ENCODE results near the gene DBN1. TPM values are rescaled to one million over a fixed set of nuclear protein-coding genes. Genes with fewer than 3 reads are reported as not detected.
A peak's percentile ranks its signal among the peaks of the same experiment; 100 is the strongest.

The DBN1 gene
- total RNA-seq, 6 donors from 2014 or later = 17.0 to 55.6 (median 30.1) TPM

DNA sequence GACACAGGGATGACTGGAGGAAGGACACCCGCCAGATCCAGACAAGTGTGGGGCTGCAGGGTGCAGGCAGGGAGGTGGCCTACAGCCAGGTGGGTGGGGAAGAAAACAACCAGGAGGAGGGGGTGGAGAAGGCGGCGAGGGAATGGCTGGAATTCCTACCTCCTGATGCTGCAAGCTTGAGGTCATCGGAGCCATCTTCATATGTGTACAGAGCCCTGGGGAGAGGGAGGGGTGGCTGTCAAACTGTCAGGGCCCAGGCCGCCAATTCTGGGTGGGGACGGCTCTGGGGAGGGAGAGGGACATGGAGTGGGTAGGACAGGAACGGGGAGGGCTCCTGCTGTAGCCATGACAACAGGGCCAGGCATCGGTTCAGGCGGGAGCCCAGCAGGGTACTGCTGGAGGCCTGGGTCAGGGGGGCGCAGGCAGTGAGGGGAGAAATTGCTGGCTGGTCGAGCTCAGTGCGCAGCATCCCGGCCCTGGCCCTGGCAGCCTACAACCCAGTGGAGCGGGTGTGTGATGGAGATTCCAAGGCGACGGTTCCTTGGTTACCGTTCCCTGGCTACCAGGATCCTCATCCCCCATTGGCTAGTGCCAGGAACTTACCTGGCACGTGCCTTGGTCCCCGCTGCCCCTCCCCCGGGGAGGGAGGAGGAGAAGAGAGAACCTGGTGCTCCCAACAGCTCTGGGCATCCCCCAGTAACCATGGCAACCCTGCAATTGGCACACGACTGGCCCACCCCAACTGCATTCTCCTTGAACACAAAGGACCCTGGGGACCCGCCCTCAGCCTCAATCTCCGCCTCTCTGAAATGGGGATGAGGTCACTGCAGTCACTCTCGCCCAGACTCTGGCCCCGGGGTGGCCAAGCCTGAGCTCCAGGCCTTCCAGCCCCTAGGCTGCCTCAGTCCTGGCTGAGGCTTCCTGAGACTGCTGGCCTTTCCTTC lies 4.5 kb downstream of the DBN1 start:
- Histone ChIP-seq H3K9me3 (no peaks in the 10 kb centered on the region), H3K27me3 (peaks cover 0 to 7% (median 1%) of the 10 kb centered on the region in 4 donors), H3K4me1 (peaks cover 13 to 26% (median 19%) of the 10 kb centered on the region in 4 donors), H3K27ac (no peak overlapping the region), H3K36me3 (peaks cover 0 to 24% (median 14%) of the 10 kb centered on the region in 4 donors), H3K4me3 (no peak overlapping the region)
- WGBS, 2 donors = 73 to 75% methylated on average over 22 to 23 of the region's 25 CpGs
- TF ChIP-seq POLR2A (IDR thresholded peaks at IDR 0.05) (no peak), EP300 (IDR thresholded peaks at IDR 0.05) (no peak), POLR2AphosphoS5 (IDR thresholded peaks at IDR 0.05) (no peak)
- TF ChIP-seq, protein P1, sequence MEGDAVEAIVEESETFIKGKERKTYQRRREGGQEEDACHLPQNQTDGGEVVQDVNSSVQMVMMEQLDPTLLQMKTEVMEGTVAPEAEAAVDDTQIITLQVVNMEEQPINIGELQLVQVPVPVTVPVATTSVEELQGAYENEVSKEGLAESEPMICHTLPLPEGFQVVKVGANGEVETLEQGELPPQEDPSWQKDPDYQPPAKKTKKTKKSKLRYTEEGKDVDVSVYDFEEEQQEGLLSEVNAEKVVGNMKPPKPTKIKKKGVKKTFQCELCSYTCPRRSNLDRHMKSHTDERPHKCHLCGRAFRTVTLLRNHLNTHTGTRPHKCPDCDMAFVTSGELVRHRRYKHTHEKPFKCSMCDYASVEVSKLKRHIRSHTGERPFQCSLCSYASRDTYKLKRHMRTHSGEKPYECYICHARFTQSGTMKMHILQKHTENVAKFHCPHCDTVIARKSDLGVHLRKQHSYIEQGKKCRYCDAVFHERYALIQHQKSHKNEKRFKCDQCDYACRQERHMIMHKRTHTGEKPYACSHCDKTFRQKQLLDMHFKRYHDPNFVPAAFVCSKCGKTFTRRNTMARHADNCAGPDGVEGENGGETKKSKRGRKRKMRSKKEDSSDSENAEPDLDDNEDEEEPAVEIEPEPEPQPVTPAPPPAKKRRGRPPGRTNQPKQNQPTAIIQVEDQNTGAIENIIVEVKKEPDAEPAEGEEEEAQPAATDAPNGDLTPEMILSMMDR (IDR thresholded peaks at IDR 0.05) = no peak
- no peak for DNase-seq
- peak in 1 of 2 donors; percentile 77 for ATAC-seq (ENCODE audit: low FRiP score in 2 of 2)

DNA sequence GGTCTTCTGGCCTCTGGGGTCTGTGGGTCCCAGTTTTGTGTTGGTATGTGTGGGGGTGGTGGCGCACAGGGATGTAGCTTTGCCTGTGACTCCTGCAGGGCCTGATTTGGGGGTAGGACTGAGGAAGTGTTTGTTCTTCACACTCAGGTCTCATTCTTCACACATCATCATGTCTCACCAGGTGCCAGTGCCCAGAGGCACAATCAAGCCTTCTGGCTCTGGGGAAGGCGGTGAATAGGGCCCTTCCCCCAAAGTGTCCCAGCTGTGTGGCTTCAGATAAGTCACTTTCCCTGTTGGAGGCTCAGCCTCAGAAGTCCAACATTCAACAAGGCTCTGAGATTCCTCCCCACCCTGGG lies 5.1 kb downstream of the DBN1 start:
- Histone ChIP-seq H3K27ac (no peak overlapping the region), H3K27me3 (peaks cover 0 to 7% (median 1%) of the 10 kb centered on the region in 4 donors), H3K36me3 (peaks cover 0 to 24% (median 14%) of the 10 kb centered on the region in 4 donors), H3K4me1 (peaks cover 13 to 21% (median 17%) of the 10 kb centered on the region in 4 donors), H3K9me3 (no peaks in the 10 kb centered on the region), H3K4me3 (no peak overlapping the region)
- ATAC-seq (ENCODE audit: low FRiP score in 2 of 2) (no peak), DNase-seq (no peak)
- 94% methylated on average over 2 of the region's 2 CpGs; no CpG with 5 or more reads in 1 of the 2 donors for WGBS, 2 donors
- TF ChIP-seq POLR2AphosphoS5 (IDR thresholded peaks at IDR 0.05) (no peak), POLR2A (IDR thresholded peaks at IDR 0.05) (no peak), EP300 (IDR thresholded peaks at IDR 0.05) (no peak)
- TF ChIP-seq, protein P1 (IDR thresholded peaks at IDR 0.05) = no peak

DNA sequence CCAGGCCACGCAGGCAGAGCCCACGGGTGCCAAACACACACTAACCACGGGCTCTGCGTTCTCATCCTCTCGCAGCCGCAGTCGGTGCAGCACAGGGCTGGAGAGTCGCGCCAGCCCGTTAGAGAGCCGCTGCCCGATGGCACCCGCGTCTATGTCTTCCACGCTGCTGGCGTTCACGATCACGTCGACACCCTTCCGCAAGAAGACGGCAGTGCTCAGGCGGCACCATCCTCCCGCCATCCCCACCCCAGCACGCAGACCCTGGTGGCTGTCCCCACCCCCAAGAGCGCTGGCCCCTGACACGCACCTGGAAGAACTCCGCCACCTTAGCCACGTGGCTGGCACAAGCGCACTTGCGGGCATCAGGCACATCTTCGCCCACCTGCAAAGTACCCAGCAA lies 6.0 kb downstream of the DBN1 start:
- H3K4me3 ChIP-seq = no peak overlapping the region
- H3K4me1 ChIP-seq = peaks cover 9 to 21% (median 14%) of the 10 kb centered on the region in 4 donors
- TF ChIP-seq POLR2AphosphoS5 (IDR thresholded peaks at IDR 0.05) = no peak
- H3K9me3 ChIP-seq = no peaks in the 10 kb centered on the region
- no peak overlapping the region for H3K27ac ChIP-seq
- DNase-seq (peak in 1 of 2 donors; percentile 69), ATAC-seq (ENCODE audit: low FRiP score in 2 of 2) (no peak)
- 97% methylated on average over 24 to 31 of the region's 31 CpGs for WGBS, 2 donors
- peaks cover 0 to 24% (median 14%) of the 10 kb centered on the region in 4 donors for H3K36me3 ChIP-seq
- peaks cover 0 to 2% (median 0%) of the 10 kb centered on the region in 4 donors for H3K27me3 ChIP-seq

DNA sequence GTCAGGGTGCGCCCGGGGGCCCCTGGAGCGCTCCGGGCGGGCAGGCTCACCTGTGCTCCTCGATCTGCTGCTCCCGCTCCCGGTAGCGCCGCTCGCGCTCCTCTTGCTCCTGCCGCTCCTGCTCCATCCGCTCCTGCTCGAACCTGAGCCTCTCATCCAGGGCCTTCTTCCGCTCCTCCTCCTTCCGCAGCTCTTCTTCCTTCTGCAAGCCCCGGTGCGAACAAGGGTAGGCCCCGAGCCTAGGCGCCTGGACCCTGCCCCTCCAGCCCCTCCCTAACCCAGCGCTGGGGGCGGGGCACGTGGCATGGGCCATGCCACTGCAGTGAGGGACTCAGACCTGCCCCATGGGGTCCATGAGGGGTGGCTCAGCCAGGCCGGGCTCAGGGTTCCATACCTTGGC lies 6.6 kb downstream of the DBN1 start:
- WGBS, 2 donors = 85 to 97% methylated on average over 25 of the region's 25 CpGs
- peaks cover 0 to 24% (median 14%) of the 10 kb centered on the region in 4 donors for H3K36me3 ChIP-seq
- TF ChIP-seq, protein P1 (IDR thresholded peaks at IDR 0.05) = no peak
- TF ChIP-seq POLR2A (IDR thresholded peaks at IDR 0.05) = no peak
- no peak for TF ChIP-seq EP300 (IDR thresholded peaks at IDR 0.05)
- TF ChIP-seq POLR2AphosphoS5 (IDR thresholded peaks at IDR 0.05) = no peak
- DNase-seq = peak in 1 of 2 donors; percentile 79
- no peaks in the 10 kb centered on the region for H3K27me3 ChIP-seq
- H3K4me3 ChIP-seq = no peak overlapping the region
- peaks cover 8 to 21% (median 12%) of the 10 kb centered on the region in 4 donors for H3K4me1 ChIP-seq
- ATAC-seq (ENCODE audit: low FRiP score in 2 of 2) = no peak
- no peaks in the 10 kb centered on the region for H3K9me3 ChIP-seq
- H3K27ac ChIP-seq = no peak overlapping the region

DNA sequence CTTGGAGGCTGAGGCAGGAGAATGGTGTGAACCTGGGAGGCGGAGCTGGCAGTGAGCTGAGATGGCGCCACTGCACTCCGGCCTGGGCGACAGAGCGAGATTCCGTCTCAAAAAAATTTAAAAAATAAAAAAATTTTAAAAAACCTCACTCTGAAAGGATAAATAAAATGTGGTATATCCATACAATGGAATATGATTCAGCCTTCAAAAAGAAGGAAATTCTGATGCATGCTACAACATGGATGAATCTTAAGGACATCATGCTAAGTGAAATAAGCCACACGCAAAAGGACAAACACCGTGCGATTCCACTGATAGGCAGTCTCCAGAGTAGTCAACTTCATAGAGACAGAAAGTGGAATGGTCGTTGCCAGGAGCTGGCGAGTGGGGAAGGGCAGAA lies 8.4 kb downstream of the DBN1 start:
- Histone ChIP-seq H3K27ac (no peak overlapping the region), H3K9me3 (no peaks in the 10 kb centered on the region), H3K36me3 (peaks cover 0 to 27% (median 15%) of the 10 kb centered on the region in 4 donors), H3K4me1 (peaks cover 6 to 17% (median 9%) of the 10 kb centered on the region in 4 donors), H3K4me3 (no peak overlapping the region), H3K27me3 (no peaks in the 10 kb centered on the region)
- no peak for ATAC-seq (ENCODE audit: low FRiP score in 2 of 2)
- 93 to 97% methylated on average over 11 of the region's 11 CpGs for WGBS, 2 donors
- DNase-seq = no peak
- TF ChIP-seq POLR2AphosphoS5 (IDR thresholded peaks at IDR 0.05) (no peak), EP300 (IDR thresholded peaks at IDR 0.05) (no peak), POLR2A (IDR thresholded peaks at IDR 0.05) (no peak)
- TF ChIP-seq, protein P1 (IDR thresholded peaks at IDR 0.05) = no peak
